ENCODE measurements around the gene BIN1. TPM values are rescaled to one million over a fixed set of nuclear protein-coding genes. Genes with fewer than 3 reads are reported as not detected.

Gene BIN1
- polyA plus RNA-seq, 2 donors = 4.6 to 7.9 TPM

GRCh38 chr2:127071901-127072328, 35.0 kb downstream of the BIN1 start:
- H3K4me3 ChIP-seq (ENCODE audit: low read depth in 1 of 2, low read length in 2 of 2) = no peak overlapping the region
- H3K4me1 ChIP-seq (ENCODE audit: control insufficient read depth in 2 of 2, insufficient read depth in 2 of 2, low read length in 1 of 2) = peaks cover 0 to 12% of the 10 kb centered on the region in 2 donors
- H3K36me3 ChIP-seq (ENCODE audit: control insufficient read depth in 2 of 2, insufficient read depth in 2 of 2, low read length in 1 of 2) = peaks cover 0 to 4% of the 10 kb centered on the region in 2 donors
- H3K27me3 ChIP-seq (ENCODE audit: control insufficient read depth in 1 of 2, insufficient read depth in 2 of 2, low read length in 2 of 2) = no peaks in the 10 kb centered on the region
- no peak overlapping the region for H3K27ac ChIP-seq (ENCODE audit: low read depth in 2 of 2, low read length in 1 of 2)
- no peaks in the 10 kb centered on the region for H3K9me3 ChIP-seq (ENCODE audit: control insufficient read depth in 2 of 2, insufficient read depth in 1 of 2, low read depth in 1 of 2, low read length in 1 of 2)
- 85 to 88% methylated on average over 9 of the region's 9 CpGs for WGBS, 2 donors

- Histone ChIP-seq H3K36me3 (ENCODE audit: control insufficient read depth in 2 of 2, insufficient read depth in 2 of 2, low read length in 1 of 2) (peaks cover 0 to 4% of the 10 kb centered on the region in 2 donors), H3K4me3 (ENCODE audit: low read depth in 1 of 2, low read length in 2 of 2) (no peak overlapping the region), H3K4me1 (ENCODE audit: control insufficient read depth in 2 of 2, insufficient read depth in 2 of 2, low read length in 1 of 2) (peaks cover 5 to 16% of the 10 kb centered on the region in 2 donors), H3K9me3 (ENCODE audit: control insufficient read depth in 2 of 2, insufficient read depth in 1 of 2, low read depth in 1 of 2, low read length in 1 of 2) (no peaks in the 10 kb centered on the region), H3K27ac (ENCODE audit: low read depth in 2 of 2, low read length in 1 of 2) (no peak overlapping the region), H3K27me3 (ENCODE audit: control insufficient read depth in 1 of 2, insufficient read depth in 2 of 2, low read length in 2 of 2) (no peaks in the 10 kb centered on the region)
- WGBS, 2 donors = 93% methylated on average over 11 of the region's 11 CpGs
Observed at GRCh38 chr2:127070221-127070620, 36.7 kb downstream of the BIN1 start.

GRCh38 chr2:127069536-127069935, 37.4 kb downstream of the BIN1 start:
- peaks cover 5 to 22% of the 10 kb centered on the region in 2 donors for H3K4me1 ChIP-seq (ENCODE audit: control insufficient read depth in 2 of 2, insufficient read depth in 2 of 2, low read length in 1 of 2)
- H3K9me3 ChIP-seq (ENCODE audit: control insufficient read depth in 2 of 2, insufficient read depth in 1 of 2, low read depth in 1 of 2, low read length in 1 of 2) = no peaks in the 10 kb centered on the region
- H3K27me3 ChIP-seq (ENCODE audit: control insufficient read depth in 1 of 2, insufficient read depth in 2 of 2, low read length in 2 of 2) = no peaks in the 10 kb centered on the region
- H3K4me3 ChIP-seq (ENCODE audit: low read depth in 1 of 2, low read length in 2 of 2) = no peak overlapping the region
- peaks cover 0 to 4% of the 10 kb centered on the region in 2 donors for H3K36me3 ChIP-seq (ENCODE audit: control insufficient read depth in 2 of 2, insufficient read depth in 2 of 2, low read length in 1 of 2)
- 80 to 81% methylated on average over 11 of the region's 11 CpGs for WGBS, 2 donors
- H3K27ac ChIP-seq (ENCODE audit: low read depth in 2 of 2, low read length in 1 of 2) = no peak overlapping the region

GRCh38 chr2:127069003-127069402, 38.0 kb downstream of the BIN1 start:
- Histone ChIP-seq H3K27me3 (ENCODE audit: control insufficient read depth in 1 of 2, insufficient read depth in 2 of 2, low read length in 2 of 2) (no peaks in the 10 kb centered on the region), H3K9me3 (ENCODE audit: control insufficient read depth in 2 of 2, insufficient read depth in 1 of 2, low read depth in 1 of 2, low read length in 1 of 2) (no peaks in the 10 kb centered on the region), H3K4me1 (ENCODE audit: control insufficient read depth in 2 of 2, insufficient read depth in 2 of 2, low read length in 1 of 2) (peaks cover 7 to 26% of the 10 kb centered on the region in 2 donors), H3K27ac (ENCODE audit: low read depth in 2 of 2, low read length in 1 of 2) (no peak overlapping the region), H3K4me3 (ENCODE audit: low read depth in 1 of 2, low read length in 2 of 2) (no peak overlapping the region), H3K36me3 (ENCODE audit: control insufficient read depth in 2 of 2, insufficient read depth in 2 of 2, low read length in 1 of 2) (peaks cover under 1 to 4% of the 10 kb centered on the region in 2 donors)
- WGBS, 2 donors = 82 to 88% methylated on average over 10 of the region's 10 CpGs

- Histone ChIP-seq H3K27ac (ENCODE audit: low read depth in 2 of 2, low read length in 1 of 2) (no peak overlapping the region), H3K27me3 (ENCODE audit: control insufficient read depth in 1 of 2, insufficient read depth in 2 of 2, low read length in 2 of 2) (no peaks in the 10 kb centered on the region), H3K4me1 (ENCODE audit: control insufficient read depth in 2 of 2, insufficient read depth in 2 of 2, low read length in 1 of 2) (peaks cover 7 to 30% of the 10 kb centered on the region in 2 donors), H3K9me3 (ENCODE audit: control insufficient read depth in 2 of 2, insufficient read depth in 1 of 2, low read depth in 1 of 2, low read length in 1 of 2) (no peaks in the 10 kb centered on the region), H3K36me3 (ENCODE audit: control insufficient read depth in 2 of 2, insufficient read depth in 2 of 2, low read length in 1 of 2) (peaks cover 4 to 6% of the 10 kb centered on the region in 2 donors), H3K4me3 (ENCODE audit: low read depth in 1 of 2, low read length in 2 of 2) (no peak overlapping the region)
- WGBS, 2 donors = 89% methylated on average over 19 to 20 of the region's 20 CpGs
Observed at GRCh38 chr2:127068351-127068741, 38.6 kb downstream of the BIN1 start.

- Histone ChIP-seq H3K4me1 (ENCODE audit: control insufficient read depth in 2 of 2, insufficient read depth in 2 of 2, low read length in 1 of 2) (peaks cover 7 to 30% of the 10 kb centered on the region in 2 donors), H3K9me3 (ENCODE audit: control insufficient read depth in 2 of 2, insufficient read depth in 1 of 2, low read depth in 1 of 2, low read length in 1 of 2) (no peaks in the 10 kb centered on the region), H3K36me3 (ENCODE audit: control insufficient read depth in 2 of 2, insufficient read depth in 2 of 2, low read length in 1 of 2) (peaks cover 4 to 6% of the 10 kb centered on the region in 2 donors), H3K27ac (ENCODE audit: low read depth in 2 of 2, low read length in 1 of 2) (peak overlapping the region in 1 of 2 donors; percentile 45), H3K27me3 (ENCODE audit: control insufficient read depth in 1 of 2, insufficient read depth in 2 of 2, low read length in 2 of 2) (no peaks in the 10 kb centered on the region), H3K4me3 (ENCODE audit: low read depth in 1 of 2, low read length in 2 of 2) (no peak overlapping the region)
- 55 to 58% methylated on average over 19 of the region's 19 CpGs for WGBS, 2 donors
Observed at GRCh38 chr2:127067620-127068350, 39.2 kb downstream of the BIN1 start.

GRCh38 chr2:127066942-127067341, 40.0 kb downstream of the BIN1 start:
- peaks cover 4 to 6% of the 10 kb centered on the region in 2 donors for H3K36me3 ChIP-seq (ENCODE audit: control insufficient read depth in 2 of 2, insufficient read depth in 2 of 2, low read length in 1 of 2)
- no peaks in the 10 kb centered on the region for H3K27me3 ChIP-seq (ENCODE audit: control insufficient read depth in 1 of 2, insufficient read depth in 2 of 2, low read length in 2 of 2)
- WGBS, 2 donors = 76 to 77% methylated on average over 10 of the region's 10 CpGs
- H3K27ac ChIP-seq (ENCODE audit: low read depth in 2 of 2, low read length in 1 of 2) = no peak overlapping the region
- H3K9me3 ChIP-seq (ENCODE audit: control insufficient read depth in 2 of 2, insufficient read depth in 1 of 2, low read depth in 1 of 2, low read length in 1 of 2) = no peaks in the 10 kb centered on the region
- peaks cover 7 to 30% of the 10 kb centered on the region in 2 donors for H3K4me1 ChIP-seq (ENCODE audit: control insufficient read depth in 2 of 2, insufficient read depth in 2 of 2, low read length in 1 of 2)
- H3K4me3 ChIP-seq (ENCODE audit: low read depth in 1 of 2, low read length in 2 of 2) = no peak overlapping the region

- peaks cover 0 to 6% of the 10 kb centered on the region in 2 donors for H3K36me3 ChIP-seq (ENCODE audit: control insufficient read depth in 2 of 2, insufficient read depth in 2 of 2, low read length in 1 of 2)
- H3K4me3 ChIP-seq (ENCODE audit: low read depth in 1 of 2, low read length in 2 of 2) = no peak overlapping the region
- peaks cover 7 to 30% of the 10 kb centered on the region in 2 donors for H3K4me1 ChIP-seq (ENCODE audit: control insufficient read depth in 2 of 2, insufficient read depth in 2 of 2, low read length in 1 of 2)
- no peaks in the 10 kb centered on the region for H3K9me3 ChIP-seq (ENCODE audit: control insufficient read depth in 2 of 2, insufficient read depth in 1 of 2, low read depth in 1 of 2, low read length in 1 of 2)
- no peaks in the 10 kb centered on the region for H3K27me3 ChIP-seq (ENCODE audit: control insufficient read depth in 1 of 2, insufficient read depth in 2 of 2, low read length in 2 of 2)
- no peak overlapping the region for H3K27ac ChIP-seq (ENCODE audit: low read depth in 2 of 2, low read length in 1 of 2)
- WGBS, 2 donors = 86 to 92% methylated on average over 5 of the region's 5 CpGs
Observed at GRCh38 chr2:127065940-127066318, 41.0 kb downstream of the BIN1 start.

GRCh38 chr2:127065299-127065939, 41.5 kb downstream of the BIN1 start:
- Histone ChIP-seq H3K27me3 (ENCODE audit: control insufficient read depth in 1 of 2, insufficient read depth in 2 of 2, low read length in 2 of 2) (no peaks in the 10 kb centered on the region), H3K27ac (ENCODE audit: low read depth in 2 of 2, low read length in 1 of 2) (peak overlapping the region; percentile 46 to 53), H3K36me3 (ENCODE audit: control insufficient read depth in 2 of 2, insufficient read depth in 2 of 2, low read length in 1 of 2) (peaks cover 0 to 6% of the 10 kb centered on the region in 2 donors), H3K4me1 (ENCODE audit: control insufficient read depth in 2 of 2, insufficient read depth in 2 of 2, low read length in 1 of 2) (peaks cover 7 to 30% of the 10 kb centered on the region in 2 donors), H3K9me3 (ENCODE audit: control insufficient read depth in 2 of 2, insufficient read depth in 1 of 2, low read depth in 1 of 2, low read length in 1 of 2) (no peaks in the 10 kb centered on the region), H3K4me3 (ENCODE audit: low read depth in 1 of 2, low read length in 2 of 2) (no peak overlapping the region)
- 88 to 91% methylated on average over 13 of the region's 13 CpGs for WGBS, 2 donors
